ENCODE results near the gene GHR. TPM values are rescaled to one million over a fixed set of nuclear protein-coding genes. Genes with fewer than 3 reads are reported as not detected.

Gene GHR
- total RNA-seq, 1 experiment from 2014 or later: not detected

DNA sequence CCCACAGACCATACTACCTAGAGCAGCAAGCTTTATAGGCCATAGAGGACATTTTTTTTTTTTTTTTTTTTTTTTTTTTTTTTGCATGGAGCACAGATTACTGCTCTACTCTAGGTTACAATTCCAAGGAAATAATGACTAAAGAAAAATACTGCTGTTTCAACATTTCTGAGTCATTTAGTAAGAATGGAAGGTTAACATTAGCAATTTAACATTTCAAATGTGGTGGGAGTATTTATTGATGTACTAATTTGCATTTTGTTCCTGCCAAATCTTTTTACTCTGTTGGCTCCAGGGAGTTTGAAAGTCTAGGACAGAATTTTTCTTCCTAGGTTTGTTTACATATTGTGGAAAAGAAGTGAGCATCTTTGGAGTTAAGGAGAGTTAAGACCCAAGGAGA is 191.3 kb downstream of the GHR start:
- no peak for DNase-seq (ENCODE audit: low read depth)
- in situ Hi-C loops (cut with HindIII; ENCODE audit: low pct_unique_long_range_greater_than_20kb, low sequenced_read_pairs): no loop called here

DNA sequence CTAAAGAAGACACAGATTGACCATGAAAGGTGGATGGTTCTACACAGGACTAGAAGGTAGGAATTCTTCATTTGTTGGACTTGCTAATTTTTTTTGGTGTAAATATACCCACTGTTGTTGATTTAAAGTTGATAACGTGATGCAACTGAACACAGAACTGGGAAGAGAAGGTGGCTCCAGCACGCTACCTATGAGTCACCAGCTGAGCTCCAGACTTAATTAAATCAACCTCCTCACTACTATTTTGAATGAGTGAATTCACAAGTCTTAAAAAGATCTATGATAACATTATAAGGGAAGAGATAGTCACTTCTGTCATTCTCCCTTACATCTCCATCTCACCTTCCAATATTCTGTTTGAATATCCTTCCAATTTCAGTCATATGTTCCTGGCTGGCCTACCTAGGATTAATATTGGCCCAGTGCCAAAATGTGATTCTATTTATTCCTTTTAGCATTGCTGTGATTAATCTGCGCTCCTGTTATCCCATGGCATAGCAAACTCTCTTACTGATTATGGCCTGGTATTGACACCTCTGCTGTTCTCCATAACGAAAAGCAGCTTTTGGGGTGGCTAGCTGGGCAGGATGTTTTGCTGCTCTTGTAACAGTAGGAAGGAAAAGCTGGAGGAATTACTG is 197.5 kb downstream of the GHR start:
- DNase-seq (ENCODE audit: low read depth): no peak
- in situ Hi-C loops (cut with HindIII; ENCODE audit: low pct_unique_long_range_greater_than_20kb, low sequenced_read_pairs): no loop called here

DNA sequence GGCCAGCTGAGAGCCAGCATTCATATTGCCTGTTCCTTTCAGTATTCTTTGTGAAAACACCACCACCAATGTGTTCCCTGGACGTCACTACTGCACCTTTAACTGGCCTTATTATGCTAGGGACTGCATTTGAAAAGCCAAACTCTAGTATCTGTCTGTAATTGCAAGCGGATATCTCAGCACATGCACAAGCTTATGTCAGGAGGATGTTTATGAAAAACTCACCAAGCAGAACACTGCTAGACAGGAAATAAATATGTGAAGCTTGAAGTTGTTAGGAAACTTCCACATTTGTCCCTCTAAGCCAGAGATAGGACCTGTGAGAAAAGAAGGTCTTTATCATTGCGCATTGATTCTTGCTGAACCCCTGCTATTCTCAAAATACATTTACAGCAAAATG is 198.0 kb downstream of the GHR start:
- in situ Hi-C loops (cut with HindIII; ENCODE audit: low pct_unique_long_range_greater_than_20kb, low sequenced_read_pairs): no loop called here
- no peak for DNase-seq (ENCODE audit: low read depth)

DNA sequence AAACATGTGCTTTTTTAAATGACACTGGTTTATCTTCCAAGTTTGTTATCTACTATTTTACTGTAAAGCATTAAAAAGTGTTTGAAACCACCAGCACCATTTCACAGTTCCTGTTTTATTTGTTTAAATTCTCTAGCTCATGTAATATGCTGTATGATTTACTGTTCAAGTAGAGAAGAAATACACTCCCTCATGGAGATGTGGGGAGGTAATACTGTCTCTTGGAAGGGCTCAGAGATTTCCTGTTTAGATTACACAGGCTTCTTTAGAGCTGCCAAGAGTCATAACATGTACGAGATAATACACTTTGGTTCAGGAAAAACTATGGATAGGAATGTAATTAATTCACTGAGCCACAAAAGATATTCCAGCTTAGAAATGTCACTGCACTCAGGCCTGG is 198.4 kb downstream of the GHR start:
- DNase-seq (ENCODE audit: low read depth): no peak
- in situ Hi-C loops (cut with HindIII; ENCODE audit: low pct_unique_long_range_greater_than_20kb, low sequenced_read_pairs): no loop called here

DNA sequence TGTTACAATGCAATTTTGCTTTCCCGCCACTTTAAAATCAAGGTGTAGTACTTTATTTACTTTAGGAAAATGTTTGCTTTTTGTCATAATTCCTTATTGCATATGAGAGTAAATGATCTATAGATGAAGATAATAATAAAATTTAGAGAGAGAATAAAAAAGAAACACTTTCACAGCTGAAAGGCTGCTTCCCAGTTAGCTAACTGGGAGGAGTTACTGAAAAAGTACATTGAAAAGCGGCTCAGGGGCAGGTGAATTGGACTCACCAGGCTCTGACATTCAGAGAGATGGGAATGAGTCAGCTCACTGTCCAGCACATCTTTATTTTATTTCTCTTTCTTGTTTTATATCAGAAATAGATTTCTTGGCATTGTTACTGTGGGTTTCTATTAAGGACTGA is 201.7 kb downstream of the GHR start:
- DNase-seq (ENCODE audit: low read depth): no peak
- in situ Hi-C loops (cut with HindIII; ENCODE audit: low pct_unique_long_range_greater_than_20kb, low sequenced_read_pairs): no loop called here

DNA sequence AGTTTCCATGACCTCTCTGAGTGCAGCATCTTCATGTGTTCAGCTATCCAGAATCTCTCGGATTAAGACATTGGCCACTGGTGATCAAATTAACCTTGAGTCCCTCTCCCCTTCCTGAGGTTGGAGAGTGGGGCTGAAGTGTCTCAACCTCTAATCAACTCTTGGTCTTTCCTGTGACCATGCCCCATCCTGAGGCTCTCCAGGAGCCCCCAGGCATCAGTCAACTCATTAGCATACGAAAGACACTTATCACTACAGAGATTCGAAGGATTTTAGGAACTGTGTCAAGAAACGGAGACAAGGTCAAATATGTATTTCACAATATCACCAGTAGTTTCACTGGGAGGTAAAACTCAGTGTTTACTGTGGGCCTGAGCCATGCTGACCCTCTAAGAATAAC is 203.2 kb downstream of the GHR start:
- no peak for DNase-seq (ENCODE audit: low read depth)
- in situ Hi-C loops (cut with HindIII; ENCODE audit: low pct_unique_long_range_greater_than_20kb, low sequenced_read_pairs): no loop called here

DNA sequence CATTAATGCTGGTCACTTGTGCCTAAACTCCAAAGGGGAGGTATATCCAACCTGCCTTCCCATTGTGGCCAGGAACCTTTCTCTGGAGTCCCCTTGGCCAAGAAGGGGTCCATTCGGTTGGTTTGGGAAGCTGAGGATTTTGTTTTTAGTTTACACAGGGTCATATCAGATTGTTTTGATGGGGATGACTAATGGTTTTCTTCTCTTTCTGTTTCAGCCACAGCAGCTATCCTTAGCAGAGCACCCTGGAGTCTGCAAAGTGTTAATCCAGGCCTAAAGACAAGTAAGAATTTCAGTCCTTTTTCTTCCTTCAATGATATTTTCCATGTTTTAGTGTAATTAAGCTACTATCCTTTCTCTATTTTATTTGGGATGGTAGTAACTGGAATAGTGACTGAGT is 205.6 kb downstream of the GHR start:
- DNase-seq (ENCODE audit: low read depth): no peak
- in situ Hi-C loops (cut with HindIII; ENCODE audit: low pct_unique_long_range_greater_than_20kb, low sequenced_read_pairs): no loop called here

DNA sequence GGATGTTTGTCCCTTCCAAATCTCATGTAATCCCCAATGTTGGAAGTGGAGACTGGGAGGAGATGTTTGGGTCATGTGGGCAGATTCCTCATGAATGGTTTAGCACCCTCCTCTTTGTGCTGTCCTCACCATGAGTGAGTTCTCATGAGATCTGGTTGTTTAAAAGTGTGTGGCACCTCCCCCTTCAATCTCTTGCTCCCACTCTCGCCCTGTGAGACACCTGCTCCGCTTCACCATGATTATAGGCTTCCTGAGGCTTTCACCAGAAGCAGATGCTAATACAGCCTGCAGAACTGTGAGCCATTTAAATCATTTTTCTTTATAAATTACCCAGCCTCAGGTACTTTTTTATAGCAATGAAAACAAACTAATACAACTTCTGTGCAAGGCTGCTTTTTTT is 206.0 kb downstream of the GHR start:
- in situ Hi-C loops (cut with HindIII; ENCODE audit: low pct_unique_long_range_greater_than_20kb, low sequenced_read_pairs): no loop called here
- DNase-seq (ENCODE audit: low read depth): no peak

DNA sequence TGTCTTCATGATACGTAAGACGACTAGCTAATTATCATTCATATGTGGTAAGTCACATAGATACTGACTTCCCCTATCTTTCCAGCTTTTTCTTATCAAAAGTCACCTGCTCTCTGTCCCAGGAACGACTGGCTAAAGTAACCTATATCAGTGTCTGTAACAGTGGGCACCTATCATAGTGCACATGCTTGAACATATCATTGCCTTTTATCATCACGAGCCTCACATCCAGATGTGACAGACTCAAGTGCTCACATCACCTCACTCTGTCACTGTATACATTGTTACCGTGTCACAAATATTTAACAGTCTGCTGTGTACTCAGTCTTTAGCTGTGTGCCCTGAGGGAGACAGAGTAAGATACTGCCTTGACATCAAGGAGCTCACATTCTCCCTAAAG is 208.0 kb downstream of the GHR start:
- no peak for DNase-seq (ENCODE audit: low read depth)
- in situ Hi-C loops (cut with HindIII; ENCODE audit: low pct_unique_long_range_greater_than_20kb, low sequenced_read_pairs): no loop called here

DNA sequence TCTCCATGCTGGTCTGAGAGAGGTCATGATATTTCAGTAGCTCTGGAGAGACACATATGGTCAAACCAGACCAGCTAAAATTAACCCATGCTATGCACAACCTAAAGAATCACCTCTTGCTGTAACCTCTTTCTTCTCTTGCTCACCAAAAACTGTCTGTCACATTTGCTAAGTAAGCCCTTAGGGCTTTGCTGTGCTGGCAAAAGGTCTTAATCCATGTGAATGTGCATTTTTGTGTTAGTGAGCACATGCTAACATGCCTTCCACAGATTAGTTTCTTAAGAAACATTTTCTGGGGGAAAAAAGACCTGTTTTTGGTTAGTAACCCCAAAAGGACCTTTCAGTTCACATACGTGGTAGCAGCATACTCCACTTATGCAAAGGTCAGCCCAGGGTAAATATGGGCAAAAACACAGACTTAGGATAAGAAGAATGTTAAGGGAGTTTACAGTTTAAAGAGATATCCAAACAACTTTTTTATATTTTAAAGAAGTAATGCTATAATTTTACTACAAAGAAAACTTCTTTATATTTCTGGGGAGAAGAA is 209.2 kb downstream of the GHR start:
- in situ Hi-C loops (cut with HindIII; ENCODE audit: low pct_unique_long_range_greater_than_20kb, low sequenced_read_pairs): no loop called here
- DNase-seq (ENCODE audit: low read depth): no peak

DNA sequence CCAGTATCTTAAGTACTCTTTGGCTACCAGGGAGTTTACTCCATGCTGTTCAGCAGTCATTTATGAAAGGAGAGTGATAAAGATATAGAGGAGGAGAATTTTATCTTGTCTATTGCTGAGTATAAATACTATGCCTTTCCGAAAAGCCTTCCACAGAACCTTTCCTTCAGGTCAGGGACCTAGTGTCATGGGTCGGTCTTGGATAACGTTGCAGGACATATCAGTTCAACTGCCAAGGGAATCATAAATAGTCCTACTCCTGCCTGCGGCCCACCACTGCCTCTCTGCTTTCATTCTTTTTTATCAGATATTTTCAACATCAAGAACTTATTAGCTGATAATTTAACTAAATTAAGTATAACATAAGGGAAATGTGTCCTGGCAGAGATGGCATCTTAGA is 211.3 kb downstream of the GHR start:
- no peak for DNase-seq (ENCODE audit: low read depth)
- in situ Hi-C loops (cut with HindIII; ENCODE audit: low pct_unique_long_range_greater_than_20kb, low sequenced_read_pairs): no loop called here

DNA sequence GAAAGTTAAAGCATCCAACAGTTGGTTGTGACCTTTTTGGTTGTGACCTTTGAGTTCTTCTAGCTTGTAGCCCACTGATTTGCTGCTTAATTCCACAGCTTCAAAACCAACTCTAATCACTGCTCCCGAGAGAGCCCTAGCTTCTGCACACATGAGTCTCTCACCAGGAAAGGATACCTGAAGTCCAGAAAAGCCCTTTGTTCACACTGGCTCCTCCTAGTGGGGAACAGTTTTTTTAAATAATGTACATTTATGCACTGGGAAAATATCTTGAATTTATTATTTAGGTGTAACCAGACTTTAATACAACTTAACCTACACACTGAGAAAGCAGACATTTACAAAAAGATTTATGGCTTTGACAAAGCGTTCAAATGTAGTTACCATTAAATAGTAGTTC is 213.2 kb downstream of the GHR start:
- DNase-seq (ENCODE audit: low read depth): no peak
- in situ Hi-C loops (cut with HindIII; ENCODE audit: low pct_unique_long_range_greater_than_20kb, low sequenced_read_pairs): no loop called here

DNA sequence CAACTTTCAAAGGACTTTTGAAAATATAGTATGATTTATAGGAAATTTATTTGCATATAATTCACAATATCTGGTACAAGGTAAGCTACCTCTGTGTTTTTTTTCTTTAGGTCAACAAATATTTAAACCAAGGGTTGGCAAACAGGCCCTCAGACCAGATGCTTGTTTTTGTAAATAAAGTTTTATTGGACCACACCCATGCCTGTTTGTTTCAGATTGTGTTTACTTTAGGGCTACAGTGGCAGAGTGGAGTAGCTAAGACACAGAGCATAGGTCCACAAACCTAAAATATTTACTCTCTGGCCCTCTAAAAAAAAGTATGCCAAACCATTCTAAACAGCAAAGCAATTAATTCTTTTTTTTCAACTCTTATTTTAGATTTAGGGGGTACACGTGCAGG is 213.7 kb downstream of the GHR start:
- in situ Hi-C loops (cut with HindIII; ENCODE audit: low pct_unique_long_range_greater_than_20kb, low sequenced_read_pairs): no loop called here
- DNase-seq (ENCODE audit: low read depth): no peak

DNA sequence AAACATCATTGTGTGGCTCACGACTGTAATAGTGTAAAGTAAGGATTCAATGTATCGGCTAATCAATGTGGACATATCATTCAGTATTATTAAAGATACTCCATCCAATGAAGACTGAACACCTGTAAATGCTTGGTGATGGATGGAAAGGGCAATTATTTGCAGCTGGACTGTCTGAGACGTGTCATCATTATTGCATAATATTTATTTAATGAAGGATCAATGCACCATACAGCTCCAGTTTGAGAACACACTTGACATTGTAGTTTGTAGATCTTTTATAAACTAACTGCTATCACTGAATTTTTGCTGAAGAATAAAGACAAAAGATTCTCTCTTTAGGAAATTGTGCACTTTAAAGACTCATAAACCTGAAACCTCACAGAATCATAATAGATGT is 215.7 kb downstream of the GHR start:
- in situ Hi-C loops (cut with HindIII; ENCODE audit: low pct_unique_long_range_greater_than_20kb, low sequenced_read_pairs): no loop called here
- no peak for DNase-seq (ENCODE audit: low read depth)

DNA sequence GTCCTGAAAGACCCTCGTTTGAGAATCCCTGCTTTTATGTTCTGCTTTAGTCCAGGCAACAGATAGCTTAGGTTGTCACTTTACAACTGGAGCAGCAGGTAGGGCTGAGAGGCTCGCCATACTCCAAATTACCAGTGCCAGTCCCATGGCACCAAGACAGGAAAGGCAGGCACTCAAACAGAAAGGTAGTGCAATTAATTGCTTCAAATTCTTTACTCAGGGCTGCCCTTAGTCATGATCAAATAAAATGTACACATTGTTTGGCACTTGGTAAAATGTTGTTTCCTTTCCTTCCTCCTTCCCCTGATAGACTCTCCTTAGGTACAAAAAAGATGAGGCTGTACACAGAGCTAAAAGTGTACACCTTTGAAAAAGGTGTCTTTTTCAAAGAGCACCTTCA is 217.6 kb downstream of the GHR start:
- in situ Hi-C loops (cut with HindIII; ENCODE audit: low pct_unique_long_range_greater_than_20kb, low sequenced_read_pairs): no loop called here
- DNase-seq (ENCODE audit: low read depth): no peak

DNA sequence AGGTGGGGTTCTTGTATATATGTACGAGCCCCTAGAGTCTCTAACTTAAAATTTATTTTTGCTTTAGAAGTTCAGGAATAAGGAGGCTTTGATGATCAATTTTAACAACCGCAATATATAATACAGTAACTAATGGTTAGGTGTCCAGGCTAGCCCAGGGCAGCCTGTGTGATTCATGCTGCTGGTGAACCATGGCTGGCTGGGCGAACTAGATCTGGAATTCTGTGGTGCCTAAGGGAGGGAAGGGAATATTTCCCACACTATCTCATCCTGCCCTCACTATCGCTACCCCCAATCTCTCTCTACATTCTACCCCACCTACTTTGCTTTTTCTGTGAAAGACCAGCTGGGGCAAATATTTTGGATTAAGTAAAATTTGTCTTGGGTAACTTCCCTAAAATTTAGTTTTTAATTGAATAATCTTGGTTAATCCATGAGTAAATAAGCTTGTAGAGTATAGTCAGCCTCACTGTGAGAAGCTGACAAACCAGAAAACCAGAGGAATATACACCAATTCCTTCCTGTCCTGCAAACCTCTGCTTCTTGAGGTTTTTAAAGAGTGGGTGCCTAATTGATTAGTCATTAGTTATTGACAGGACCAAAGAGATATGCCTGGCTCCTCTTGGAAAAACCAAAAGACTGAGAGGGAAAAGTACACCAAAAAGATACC is 218.2 kb downstream of the GHR start:
- DNase-seq (ENCODE audit: low read depth): no peak
- in situ Hi-C loops (cut with HindIII; ENCODE audit: low pct_unique_long_range_greater_than_20kb, low sequenced_read_pairs): no loop called here

DNA sequence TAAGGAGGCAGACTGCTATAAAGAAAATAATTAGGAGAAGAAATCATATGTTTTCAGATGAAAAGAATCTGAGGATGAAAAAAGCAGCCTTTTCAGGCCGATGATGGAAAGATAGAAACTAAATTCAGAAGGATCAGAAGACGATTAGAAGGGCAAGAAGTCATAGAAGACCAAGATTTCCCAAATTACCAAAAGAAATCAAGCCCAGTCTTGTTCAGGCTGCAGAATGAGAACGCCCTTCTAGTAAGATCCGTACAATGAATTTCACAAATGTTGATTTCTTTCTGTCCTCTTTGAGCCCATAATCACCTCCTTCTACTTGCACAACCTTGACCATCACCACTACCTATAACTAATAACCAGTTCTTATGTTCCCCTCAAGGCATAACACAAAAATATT is 218.8 kb downstream of the GHR start:
- no peak for DNase-seq (ENCODE audit: low read depth)
- in situ Hi-C loops (cut with HindIII; ENCODE audit: low pct_unique_long_range_greater_than_20kb, low sequenced_read_pairs): no loop called here

DNA sequence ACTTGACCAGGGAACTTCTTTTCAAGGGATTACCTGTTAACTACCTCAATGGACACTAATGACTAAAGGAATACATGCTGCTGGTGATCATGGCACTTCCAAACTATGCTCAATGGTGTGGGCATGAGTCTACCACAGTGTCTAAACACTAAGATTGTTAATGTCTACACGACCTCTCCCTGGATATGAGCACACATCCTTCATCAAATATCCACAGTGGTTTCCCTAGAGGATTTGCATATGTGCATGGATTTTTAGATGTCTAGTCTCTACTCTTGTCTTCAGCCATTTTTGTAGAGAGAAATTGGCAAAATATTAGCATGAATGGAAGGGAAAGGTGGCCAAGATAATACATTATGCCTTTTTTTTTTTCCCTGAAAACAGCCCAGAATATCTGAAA is 220.1 kb downstream of the GHR start:
- in situ Hi-C loops (cut with HindIII; ENCODE audit: low pct_unique_long_range_greater_than_20kb, low sequenced_read_pairs): no loop called here
- DNase-seq (ENCODE audit: low read depth): no peak

DNA sequence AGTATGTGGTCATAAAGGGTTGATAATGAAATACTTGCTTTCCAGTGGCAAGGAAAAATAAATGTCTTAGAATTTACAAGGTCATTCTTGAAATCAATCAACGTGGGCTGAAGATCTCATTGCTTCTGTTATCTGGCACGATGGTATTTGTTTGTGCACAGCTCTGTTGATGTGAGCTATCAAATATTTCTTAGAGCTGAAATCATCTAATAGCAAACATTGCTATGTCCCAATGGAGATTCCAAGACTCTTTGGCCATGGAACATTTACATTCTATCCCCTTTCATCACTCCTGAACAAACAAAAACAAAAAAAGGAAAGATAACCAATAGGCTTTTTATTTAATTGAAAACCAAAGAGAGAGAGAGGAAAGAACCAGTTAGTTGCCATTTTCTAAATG is 221.9 kb downstream of the GHR start:
- in situ Hi-C loops (cut with HindIII; ENCODE audit: low pct_unique_long_range_greater_than_20kb, low sequenced_read_pairs): no loop called here
- DNase-seq (ENCODE audit: low read depth): no peak

DNA sequence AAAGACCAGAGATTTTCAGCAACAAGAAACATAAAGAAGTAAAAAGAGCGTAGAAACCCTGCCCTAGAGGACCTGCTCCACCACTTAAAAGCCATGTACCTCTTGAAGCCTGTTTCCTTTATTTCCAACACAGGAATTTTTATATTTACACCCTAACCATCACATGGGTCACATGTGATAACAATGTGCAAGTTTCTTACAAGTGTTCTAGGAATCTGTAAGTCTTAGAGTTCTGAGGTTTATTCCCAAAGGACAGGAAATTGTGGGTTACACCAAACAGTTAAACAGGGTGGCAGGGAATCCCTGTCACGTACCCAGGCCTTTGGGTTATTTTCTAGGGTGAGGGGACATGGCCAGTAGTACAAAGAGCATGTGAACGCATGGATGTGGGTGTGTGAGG is 224.8 kb downstream of the GHR start:
- in situ Hi-C loops (cut with HindIII; ENCODE audit: low pct_unique_long_range_greater_than_20kb, low sequenced_read_pairs): no loop called here

More for the DNA sequence above, 224.8 kb downstream of the GHR start:
- DNase-seq (ENCODE audit: low read depth): no peak
